ENCODE results near the gene FAM174B. TPM values are rescaled to one million over a fixed set of nuclear protein-coding genes. Genes with fewer than 3 reads are reported as not detected.

Gene FAM174B
- total and polyA plus RNA-seq, 2 experiments from 2014 or later: 15.0 to 21.8 TPM

- Mint-ChIP-seq H3K27ac (no peak overlapping the region), H3K4me3 (no peak overlapping the region), H3K4me1 (no peaks in the 10 kb centered on the region), H3K36me3 (ENCODE audit: low read depth) (no peaks in the 10 kb centered on the region), H3K27me3 (ENCODE audit: insufficient read depth, low read depth, poor library complexity) (peaks cover 12% of the 10 kb centered on the region), H3K9me3 (peaks cover 4% of the 10 kb centered on the region; the same call in 1 of the 3 replicates)
- no peak overlapping the region for H2AFZ ChIP-seq
- DNase-seq (ENCODE audit: low spot score): no peak
- H3K4me2 ChIP-seq: no peak overlapping the region
- no peaks in the 10 kb centered on the region for H3K36me3 ChIP-seq (ENCODE audit: insufficient read depth)
- H3F3A ChIP-seq (replicated peaks; ENCODE audit: low read depth): no peaks in the 10 kb centered on the region
- TF ChIP-seq REST (IDR thresholded peaks at IDR 0.05; ENCODE audit: unreplicated experiment) (no peak), POLR2AphosphoS5 (IDR thresholded peaks at IDR 0.05; ENCODE audit: low read depth) (no peak), EZH2 (IDR thresholded peaks at IDR 0.05; ENCODE audit: low read depth, unreplicated experiment) (no peak)
- no peaks in the 10 kb centered on the region for H3K4me1 ChIP-seq (ENCODE audit: insufficient read depth)
- H3K79me2 ChIP-seq (replicated peaks; ENCODE audit: insufficient read depth): no peaks in the 10 kb centered on the region
- H3K9me2 ChIP-seq (ENCODE audit: insufficient read depth): peaks cover 25% of the 10 kb centered on the region
- H4K20me1 ChIP-seq (replicated peaks; ENCODE audit: insufficient read depth): no peaks in the 10 kb centered on the region
- ATAC-seq: no peak
- H3K27me3 ChIP-seq (ENCODE audit: insufficient read depth): no peaks in the 10 kb centered on the region
- H3K4me3 ChIP-seq: no peak overlapping the region
- H3K27ac ChIP-seq (ENCODE audit: low read depth): no peak overlapping the region
Observed at GRCh38 chr15:92574161-92574560, 81.4 kb downstream of the FAM174B start.

GRCh38 chr15:92571824-92572223 is 83.8 kb downstream of the FAM174B start:
- Mint-ChIP-seq H3K4me1 (no peaks in the 10 kb centered on the region), H3K9me3 (peaks cover 4% of the 10 kb centered on the region; the same call in 1 of the 3 replicates), H3K4me3 (no peak overlapping the region), H3K27me3 (ENCODE audit: insufficient read depth, low read depth, poor library complexity) (peaks cover 9% of the 10 kb centered on the region), H3K36me3 (ENCODE audit: low read depth) (no peaks in the 10 kb centered on the region), H3K27ac (no peak overlapping the region)
- Histone ChIP-seq H3K9me2 (ENCODE audit: insufficient read depth) (peaks cover 25% of the 10 kb centered on the region), H3K36me3 (ENCODE audit: insufficient read depth) (no peaks in the 10 kb centered on the region), H3K79me2 (replicated peaks; ENCODE audit: insufficient read depth) (no peaks in the 10 kb centered on the region), H4K20me1 (replicated peaks; ENCODE audit: insufficient read depth) (no peaks in the 10 kb centered on the region), H3K4me2 (no peak overlapping the region), H3K27ac (ENCODE audit: low read depth) (no peak overlapping the region), H3F3A (replicated peaks; ENCODE audit: low read depth) (no peaks in the 10 kb centered on the region), H2AFZ (no peak overlapping the region), H3K4me3 (no peak overlapping the region), H3K4me1 (ENCODE audit: insufficient read depth) (no peaks in the 10 kb centered on the region), H3K27me3 (ENCODE audit: insufficient read depth) (no peaks in the 10 kb centered on the region)
- DNase-seq (ENCODE audit: low spot score) (no peak), ATAC-seq (no peak)
- TF ChIP-seq ZNF331 (CRISPR knock-in tag; IDR thresholded peaks at IDR 0.05; ENCODE audit: low read depth) (no peak), JUNB (IDR thresholded peaks at IDR 0.05; ENCODE audit: unreplicated experiment) (no peak), CTCF (conservative IDR thresholded peaks at IDR 0.05; ENCODE audit: low read depth in 2 of 2) (no peak), POLR2AphosphoS5 (IDR thresholded peaks at IDR 0.05; ENCODE audit: low read depth) (no peak), ETS1 (IDR thresholded peaks at IDR 0.05) (no peak), REST (IDR thresholded peaks at IDR 0.05; ENCODE audit: unreplicated experiment) (no peak), ZNF114 (CRISPR knock-in tag; IDR thresholded peaks at IDR 0.05) (no peak)

All from GM23338 (cell line).